Measurements from ENCODE around the gene WFIKKN2.

WFIKKN2 gene

DNA sequence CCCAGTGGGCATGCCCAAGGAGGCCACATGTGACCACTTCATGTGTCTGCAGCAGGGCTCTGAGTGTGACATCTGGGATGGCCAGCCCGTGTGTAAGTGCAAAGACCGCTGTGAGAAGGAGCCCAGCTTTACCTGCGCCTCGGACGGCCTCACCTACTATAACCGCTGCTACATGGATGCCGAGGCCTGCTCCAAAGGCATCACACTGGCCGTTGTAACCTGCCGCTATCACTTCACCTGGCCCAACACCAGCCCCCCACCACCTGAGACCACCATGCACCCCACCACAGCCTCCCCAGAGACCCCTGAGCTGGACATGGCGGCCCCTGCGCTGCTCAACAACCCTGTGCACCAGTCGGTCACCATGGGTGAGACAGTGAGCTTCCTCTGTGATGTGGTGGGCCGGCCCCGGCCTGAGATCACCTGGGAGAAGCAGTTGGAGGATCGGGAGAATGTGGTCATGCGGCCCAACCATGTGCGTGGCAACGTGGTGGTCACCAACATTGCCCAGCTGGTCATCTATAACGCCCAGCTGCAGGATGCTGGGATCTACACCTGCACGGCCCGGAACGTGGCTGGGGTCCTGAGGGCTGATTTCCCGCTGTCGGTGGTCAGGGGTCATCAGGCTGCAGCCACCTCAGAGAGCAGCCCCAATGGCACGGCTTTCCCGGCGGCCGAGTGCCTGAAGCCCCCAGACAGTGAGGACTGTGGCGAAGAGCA is 4.4 kb downstream of the WFIKKN2 start:
- no peak for TF ChIP-seq CTCF (IDR thresholded peaks at IDR 0.05; ENCODE audit: insufficient read depth, low read length, missing control alignments)
- POLR2A ChIA-PET: no interaction called here
- no peak overlapping the region for H3K4me3 ChIP-seq (ENCODE audit: low read depth, low read length)
- no peak for DNase-seq (ENCODE audit: low read depth, low spot score)
- CTCF ChIA-PET: interaction anchor here (1.0 to 17.2 kb wide), 12 partner anchors 9 to 294 kb away, joined by 3 to 516 read pairs (median 10); no protein-coding TSS in a partner anchor

DNA sequence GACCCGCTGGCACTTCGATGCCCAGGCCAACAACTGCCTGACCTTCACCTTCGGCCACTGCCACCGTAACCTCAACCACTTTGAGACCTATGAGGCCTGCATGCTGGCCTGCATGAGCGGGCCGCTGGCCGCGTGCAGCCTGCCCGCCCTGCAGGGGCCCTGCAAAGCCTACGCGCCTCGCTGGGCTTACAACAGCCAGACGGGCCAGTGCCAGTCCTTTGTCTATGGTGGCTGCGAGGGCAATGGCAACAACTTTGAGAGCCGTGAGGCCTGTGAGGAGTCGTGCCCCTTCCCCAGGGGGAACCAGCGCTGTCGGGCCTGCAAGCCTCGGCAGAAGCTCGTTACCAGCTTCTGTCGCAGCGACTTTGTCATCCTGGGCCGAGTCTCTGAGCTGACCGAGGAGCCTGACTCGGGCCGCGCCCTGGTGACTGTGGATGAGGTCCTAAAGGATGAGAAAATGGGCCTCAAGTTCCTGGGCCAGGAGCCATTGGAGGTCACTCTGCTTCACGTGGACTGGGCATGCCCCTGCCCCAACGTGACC is 5.0 kb downstream of the WFIKKN2 start:
- no peak for TF ChIP-seq CTCF (IDR thresholded peaks at IDR 0.05; ENCODE audit: insufficient read depth, low read length, missing control alignments)
- H3K4me3 ChIP-seq (ENCODE audit: low read depth, low read length): no peak overlapping the region
- DNase-seq (ENCODE audit: low read depth, low spot score): no peak
- ChIA-PET POLR2A (no interaction called here), CTCF (interaction anchor here (1.1 to 17.2 kb wide), 16 partner anchors 7 to 358 kb away, joined by 3 to 516 read pairs (median 18); partner anchors contain the start of gene WFIKKN2)

DNA sequence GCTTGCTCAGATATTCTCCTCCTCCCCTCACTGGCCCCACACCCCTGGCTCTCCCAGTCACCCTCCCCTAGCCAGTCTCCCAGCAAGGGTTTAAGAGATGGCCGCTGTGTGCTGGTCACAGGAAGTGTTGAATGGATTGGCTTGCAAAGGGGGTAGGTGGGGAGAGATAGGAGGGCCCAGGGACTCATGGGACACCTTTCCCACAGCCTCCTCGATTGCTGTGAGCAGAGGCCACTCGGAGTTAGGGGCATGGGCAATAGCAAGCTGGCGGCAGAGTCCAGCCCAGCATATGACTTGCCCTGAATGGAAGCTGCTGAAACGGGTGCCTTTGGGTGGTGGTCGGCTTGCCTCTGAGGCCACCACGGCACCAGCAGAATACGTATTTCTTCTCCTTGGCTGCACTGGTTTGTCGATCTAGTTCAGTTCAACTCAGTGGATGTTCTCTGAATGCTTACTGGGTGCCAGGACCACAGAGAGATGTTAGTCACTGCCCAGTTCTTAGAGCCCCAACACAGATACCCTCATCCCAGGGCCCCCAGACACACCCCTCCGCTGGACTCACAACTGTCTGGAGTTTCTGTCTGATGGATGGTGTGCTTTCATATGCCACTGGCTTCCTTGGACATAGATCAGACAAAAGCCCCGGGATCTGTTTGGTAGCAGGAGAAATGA is 6.0 kb downstream of the WFIKKN2 start:
- H3K4me3 ChIP-seq (ENCODE audit: low read depth, low read length): no peak overlapping the region
- DNase-seq (ENCODE audit: low read depth, low spot score): no peak
- ChIA-PET POLR2A (no interaction called here), CTCF (interaction anchor here (0.9 to 17.2 kb wide), 33 partner anchors 8 to 359 kb away, joined by 3 to 516 read pairs (median 6); partner anchors contain the start of genes SPATA20 and WFIKKN2)
- TF ChIP-seq CTCF (IDR thresholded peaks at IDR 0.05; ENCODE audit: insufficient read depth, low read length, missing control alignments): no peak

- no peak for DNase-seq (ENCODE audit: low read depth, low spot score)
- peak; percentile 91 for TF ChIP-seq CTCF (IDR thresholded peaks at IDR 0.05; ENCODE audit: insufficient read depth, low read length, missing control alignments)
- no peak overlapping the region for H3K4me3 ChIP-seq (ENCODE audit: low read depth, low read length)
- ChIA-PET POLR2A (no interaction called here), CTCF (interaction anchor here (0.7 to 17.2 kb wide), 33 partner anchors 8 to 360 kb away, joined by 3 to 516 read pairs (median 6); partner anchors contain the start of genes SPATA20 and WFIKKN2)
These were observed 6.6 kb downstream of the WFIKKN2 start for GRCh38 chr17:50841949-50842354.

GRCh38 chr17:50842506-50843149 is 7.2 kb downstream of the WFIKKN2 start:
- POLR2A ChIA-PET: no interaction called here
- no peak for DNase-seq (ENCODE audit: low read depth, low spot score)
- CTCF ChIA-PET: interaction anchor here (0.7 to 17.2 kb wide), 31 partner anchors 9 to 360 kb away, joined by 3 to 516 read pairs (median 6); partner anchors contain the start of genes SPATA20 and WFIKKN2
- H3K4me3 ChIP-seq (ENCODE audit: low read depth, low read length): no peak overlapping the region
- no peak for TF ChIP-seq CTCF (IDR thresholded peaks at IDR 0.05; ENCODE audit: insufficient read depth, low read length, missing control alignments)

Measured in AG04449 (cell line).